HK-2 (cell line): ENCODE results near the gene RPL38.
"Not testable (repeated sequence)": the region's sequence is repeated elsewhere in the genome, so short reads cannot be mapped to it uniquely, and the experiment has no call there.

Source experiments
- DNase-seq: peaks from one replicate; pipeline ENCODE4 v3.0.0-alpha.2; 2018; ENCODE audit not compliant: unreplicated experiment

Gene RPL38

GRCh38 chr17:74185571-74186185, 17.8 kb upstream of the RPL38 start:
- DNase-seq = no peak

- no peak for DNase-seq
Observed at GRCh38 chr17:74186498-74186897, 17.0 kb upstream of the RPL38 start.

GRCh38 chr17:74187761-74188160, 15.7 kb upstream of the RPL38 start:
- DNase-seq = no peak

GRCh38 chr17:74188687-74189086, 14.8 kb upstream of the RPL38 start:
- not testable (repeated sequence) for DNase-seq

GRCh38 chr17:74190154-74190553, 13.3 kb upstream of the RPL38 start:
- DNase-seq = no peak

- no peak for DNase-seq
Observed at GRCh38 chr17:74190807-74191406, 12.6 kb upstream of the RPL38 start.

- no peak for DNase-seq
Observed at GRCh38 chr17:74192950-74193781, 10.3 kb upstream of the RPL38 start.

- no peak for DNase-seq
Observed at GRCh38 chr17:74194682-74195081, 8.8 kb upstream of the RPL38 start.

- no peak for DNase-seq
Observed at GRCh38 chr17:74196541-74197317, 6.7 kb upstream of the RPL38 start.

GRCh38 chr17:74197801-74198200, 5.7 kb upstream of the RPL38 start:
- no peak for DNase-seq

GRCh38 chr17:74198694-74199093, 4.8 kb upstream of the RPL38 start:
- no peak for DNase-seq

GRCh38 chr17:74199306-74200092, 4.0 kb upstream of the RPL38 start:
- DNase-seq = peak; percentile 77

GRCh38 chr17:74200112-74200511, 3.4 kb upstream of the RPL38 start:
- DNase-seq = no peak

GRCh38 chr17:74201250-74201649, 2.2 kb upstream of the RPL38 start:
- DNase-seq = no peak

- DNase-seq = no peak
Observed at GRCh38 chr17:74201948-74202347, 1.5 kb upstream of the RPL38 start.

- DNase-seq = no peak
Observed at GRCh38 chr17:74202938-74203337, 540 bp upstream of the RPL38 start.

GRCh38 chr17:74204474-74204873, 996 bp downstream of the RPL38 start:
- DNase-seq = no peak

GRCh38 chr17:74205274-74205673, 1.8 kb downstream of the RPL38 start:
- no peak for DNase-seq

- DNase-seq = no peak
Observed at GRCh38 chr17:74206332-74206818, 2.9 kb downstream of the RPL38 start.

GRCh38 chr17:74210191-74211140, 7.0 kb downstream of the RPL38 start:
- peak; percentile 78 for DNase-seq
